Bronchial epithelial cell (primary cell): ENCODE measurements around the gene PYROXD2. TPM values are rescaled to one million over a fixed set of nuclear protein-coding genes. Genes with fewer than 3 reads are reported as not detected.

ENCODE experiments used
- DNase-seq: peaks from one replicate; pipeline ENCODE4 v3.0.0-alpha.2; 2010; ENCODE audit warnings: low read depth
- FAIRE-seq: peaks from 2 replicates; lab custom pipeline; 2011; peaks lifted over from hg19 to GRCh38; lab: Jason Lieb, UNC
- H3K27me3 ChIP-seq: 2 replicates; pipeline ENCODE4 v1.5.1; 2011; ENCODE audit warnings: low read length; ENCODE audit not compliant: control insufficient read depth, insufficient read depth
- H3K36me3 ChIP-seq: 2 replicates; pipeline ENCODE4 v1.5.1; 2011; ENCODE audit warnings: low read length; ENCODE audit not compliant: control insufficient read depth, insufficient read depth
- H3K4me3 ChIP-seq: 2 replicates; pipeline ENCODE4 v1.5.1; 2011; ENCODE audit warnings: mild to moderate bottlenecking, low read depth, low read length, control low read depth
- total RNA-seq: library from RNA; depleted of rRNA; stranded (reverse); fragments of >200 nt; gene quantifications from 2 replicates; pipeline ENCODE4 v1.2.1, GENCODE V29; 2014
- TF ChIP-seq, protein P1 (sequence below): IDR thresholded peaks from 2 replicates; pipeline ENCODE4 v1.5.1; 2011; ENCODE audit warnings: mild to moderate bottlenecking, moderate library complexity, low read length, control low read depth, inconsistent platforms; ENCODE audit not compliant: insufficient read depth, severe bottlenecking

Gene PYROXD2
- total RNA-seq, 1 donor from 2014 or later = 1.1 TPM

DNA sequence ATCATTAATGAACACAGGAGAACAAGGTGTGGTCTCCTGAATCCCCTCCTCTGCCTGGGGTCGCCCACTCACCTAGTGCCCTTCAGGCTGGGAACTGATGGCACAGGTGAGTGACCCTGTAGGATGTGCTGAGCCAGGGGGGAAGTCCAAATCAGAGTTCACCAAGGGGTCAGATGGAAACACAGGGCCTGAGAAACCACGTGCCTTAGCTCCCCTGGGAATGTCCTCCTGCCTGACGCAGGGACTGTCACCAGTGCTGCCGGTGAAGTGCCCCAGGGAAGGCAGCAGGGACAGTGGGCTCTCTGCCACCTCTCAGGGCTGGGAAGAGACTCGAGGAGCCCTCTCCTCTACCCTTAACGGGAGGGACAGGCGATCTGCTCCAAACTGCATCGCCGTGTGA, 5.8 kb upstream of the PYROXD2 start:
- H3K27me3 ChIP-seq = no peaks in the 10 kb centered on the region
- no peak overlapping the region for H3K4me3 ChIP-seq
- DNase-seq (no peak), FAIRE-seq (no peak)
- H3K36me3 ChIP-seq = peaks cover 16% of the 10 kb centered on the region
- TF ChIP-seq, protein P1, sequence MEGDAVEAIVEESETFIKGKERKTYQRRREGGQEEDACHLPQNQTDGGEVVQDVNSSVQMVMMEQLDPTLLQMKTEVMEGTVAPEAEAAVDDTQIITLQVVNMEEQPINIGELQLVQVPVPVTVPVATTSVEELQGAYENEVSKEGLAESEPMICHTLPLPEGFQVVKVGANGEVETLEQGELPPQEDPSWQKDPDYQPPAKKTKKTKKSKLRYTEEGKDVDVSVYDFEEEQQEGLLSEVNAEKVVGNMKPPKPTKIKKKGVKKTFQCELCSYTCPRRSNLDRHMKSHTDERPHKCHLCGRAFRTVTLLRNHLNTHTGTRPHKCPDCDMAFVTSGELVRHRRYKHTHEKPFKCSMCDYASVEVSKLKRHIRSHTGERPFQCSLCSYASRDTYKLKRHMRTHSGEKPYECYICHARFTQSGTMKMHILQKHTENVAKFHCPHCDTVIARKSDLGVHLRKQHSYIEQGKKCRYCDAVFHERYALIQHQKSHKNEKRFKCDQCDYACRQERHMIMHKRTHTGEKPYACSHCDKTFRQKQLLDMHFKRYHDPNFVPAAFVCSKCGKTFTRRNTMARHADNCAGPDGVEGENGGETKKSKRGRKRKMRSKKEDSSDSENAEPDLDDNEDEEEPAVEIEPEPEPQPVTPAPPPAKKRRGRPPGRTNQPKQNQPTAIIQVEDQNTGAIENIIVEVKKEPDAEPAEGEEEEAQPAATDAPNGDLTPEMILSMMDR = no peak

DNA sequence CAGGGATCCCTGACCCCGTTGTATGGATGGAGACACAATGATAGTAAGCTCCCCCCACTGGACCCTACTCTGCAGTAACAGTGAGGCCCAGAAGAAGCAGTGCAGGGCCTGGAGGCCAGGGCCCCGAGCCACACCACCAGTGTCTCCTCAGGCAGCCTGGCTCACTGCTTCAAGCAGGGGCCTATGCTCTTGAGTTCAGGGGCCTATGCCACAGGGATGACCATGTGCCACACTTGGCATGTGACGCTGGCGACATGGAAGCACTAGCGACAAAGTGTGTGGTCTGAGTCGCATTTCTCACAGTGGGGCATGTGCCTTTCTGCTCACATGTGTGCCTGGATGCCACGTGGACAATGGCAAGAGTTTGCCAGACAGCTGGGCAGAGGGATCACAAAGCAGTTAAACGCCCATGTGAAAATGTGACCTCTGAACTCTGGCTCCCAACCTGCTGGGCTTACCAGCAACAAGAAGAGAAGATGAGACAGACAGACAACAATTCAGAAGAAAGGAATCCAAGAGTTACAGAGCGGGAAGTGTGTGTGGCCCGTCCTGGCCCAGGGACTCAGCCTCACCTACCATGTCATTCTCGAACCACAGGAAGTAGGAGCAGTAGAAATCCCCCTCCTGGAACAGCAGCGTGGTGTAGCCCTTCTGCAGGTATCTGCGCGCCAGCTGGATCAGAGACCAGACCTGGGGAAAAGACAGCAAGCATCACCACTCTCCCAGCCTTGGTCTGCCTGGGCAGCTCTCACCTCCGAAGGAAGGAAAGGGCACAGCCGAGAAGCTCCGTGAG, 4.7 kb upstream of the PYROXD2 start:
- no peak for DNase-seq

DNA sequence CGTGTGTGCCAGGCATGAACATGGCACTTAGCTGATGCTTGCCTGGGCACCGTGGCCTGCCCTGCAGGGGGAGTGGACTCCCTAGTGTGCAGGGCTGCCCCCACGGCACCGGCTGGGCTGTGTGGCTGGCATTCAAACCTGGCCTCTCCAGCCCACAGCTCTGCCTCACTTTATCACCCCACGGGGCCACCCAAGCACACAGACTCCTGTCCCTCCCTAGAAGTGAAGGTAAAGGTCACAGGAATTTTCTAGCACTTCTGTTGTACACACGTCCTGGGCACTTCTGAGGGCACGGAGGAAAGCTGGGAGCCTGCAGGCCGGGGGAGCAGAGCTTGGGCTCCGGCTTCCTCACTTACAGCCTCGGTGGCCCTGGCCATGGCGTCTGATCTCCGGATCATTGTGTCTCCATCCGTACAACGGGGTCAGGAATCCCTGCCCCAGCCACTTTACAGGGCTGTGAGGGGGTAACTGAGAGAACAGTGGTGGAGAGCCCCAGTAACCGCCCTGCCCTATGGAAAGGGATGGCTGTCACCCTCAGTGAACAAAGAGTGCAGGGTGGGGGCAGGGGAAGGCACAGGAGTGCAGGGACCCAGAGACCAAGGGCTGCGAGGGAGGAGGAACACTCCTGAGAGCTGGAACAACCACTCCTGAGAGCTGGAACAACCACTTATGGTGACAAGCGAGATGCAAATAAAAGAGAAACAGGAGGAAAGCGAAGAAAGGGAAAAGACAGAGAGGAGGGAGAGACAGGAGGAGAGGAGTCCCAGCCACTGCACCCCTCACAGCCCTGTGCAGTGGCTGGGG, 3.9 kb upstream of the PYROXD2 start:
- FAIRE-seq = no peak
- DNase-seq = no peak
- no peak overlapping the region for H3K4me3 ChIP-seq
- peaks cover 14% of the 10 kb centered on the region for H3K36me3 ChIP-seq
- no peaks in the 10 kb centered on the region for H3K27me3 ChIP-seq
- TF ChIP-seq, protein P1 = no peak

More for the DNA sequence above, 4.7 kb upstream of the PYROXD2 start:
- peak; percentile 47 for FAIRE-seq
- Histone ChIP-seq H3K4me3 (no peak overlapping the region), H3K27me3 (no peaks in the 10 kb centered on the region), H3K36me3 (peaks cover 16% of the 10 kb centered on the region)
- TF ChIP-seq, protein P1 = no peak

DNA sequence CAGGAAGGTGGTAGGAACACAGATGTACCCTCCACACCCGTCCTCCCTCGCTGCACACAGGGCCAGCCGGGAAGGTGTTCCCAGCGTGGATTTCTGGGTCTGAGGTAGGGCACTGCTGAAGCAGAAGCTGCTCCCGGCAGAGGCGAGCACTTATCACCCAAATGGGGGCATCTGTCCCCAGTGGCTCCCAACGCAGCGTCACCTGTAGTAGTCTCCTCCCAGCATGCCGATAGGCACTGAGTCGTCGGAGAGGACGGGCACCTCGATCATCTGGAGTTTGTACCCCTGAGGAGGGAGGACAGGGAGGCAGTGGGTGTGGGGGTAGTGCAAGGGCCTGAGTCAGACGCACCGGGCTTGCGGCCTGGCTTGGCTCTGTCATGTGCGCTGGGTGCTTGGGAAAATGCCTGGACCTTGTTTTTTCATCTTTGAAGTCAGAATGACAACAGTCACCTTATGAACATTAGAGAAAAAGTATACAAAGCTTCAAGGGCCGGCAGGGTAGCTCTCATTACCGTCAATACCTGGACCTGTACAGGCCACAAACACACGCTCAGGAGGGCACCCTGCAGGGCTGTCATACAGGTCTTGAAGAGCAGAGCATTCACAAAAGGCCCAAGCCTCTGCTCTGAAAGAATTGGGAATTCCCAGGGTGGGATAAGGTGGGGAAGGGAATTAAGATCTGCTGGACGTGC, 3.1 kb upstream of the PYROXD2 start:
- no peaks in the 10 kb centered on the region for H3K27me3 ChIP-seq
- peaks cover 7% of the 10 kb centered on the region for H3K36me3 ChIP-seq
- no peak overlapping the region for H3K4me3 ChIP-seq
- DNase-seq = no peak
- TF ChIP-seq, protein P1 = no peak
- FAIRE-seq = no peak

DNA sequence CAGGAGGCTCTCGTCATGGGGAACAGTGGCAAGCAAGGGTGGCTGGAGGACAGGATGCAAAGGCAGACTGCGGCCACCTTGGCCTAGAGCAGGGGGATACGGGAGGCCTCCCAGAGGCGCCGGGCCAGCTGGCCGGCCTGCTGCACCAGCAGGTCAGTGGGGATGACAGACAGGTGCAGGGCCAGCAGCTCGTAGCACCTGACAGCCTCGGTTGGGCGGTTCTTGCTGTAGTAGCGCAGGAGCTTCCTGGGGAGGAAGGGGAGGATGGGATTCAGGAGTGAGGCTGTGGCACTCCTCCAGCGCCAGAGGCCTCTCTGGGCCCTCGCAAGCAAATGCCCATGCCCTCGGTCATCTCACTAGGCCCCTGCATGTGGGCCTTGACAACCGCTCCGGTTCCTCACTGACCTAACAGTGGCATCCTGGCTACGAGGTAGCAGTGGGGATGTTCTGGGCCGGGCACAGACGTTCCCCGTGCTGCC, 2.5 kb upstream of the PYROXD2 start:
- FAIRE-seq = peak; percentile 93
- H3K27me3 ChIP-seq = no peaks in the 10 kb centered on the region
- TF ChIP-seq, protein P1 = no peak
- peaks cover 7% of the 10 kb centered on the region for H3K36me3 ChIP-seq
- DNase-seq = no peak
- no peak overlapping the region for H3K4me3 ChIP-seq
